ENCODE data around the gene POPDC3.
"Not testable (repeated sequence)": the region's sequence is repeated elsewhere in the genome, so short reads cannot be mapped to it uniquely, and the experiment has no call there.

Gene POPDC3

DNA sequence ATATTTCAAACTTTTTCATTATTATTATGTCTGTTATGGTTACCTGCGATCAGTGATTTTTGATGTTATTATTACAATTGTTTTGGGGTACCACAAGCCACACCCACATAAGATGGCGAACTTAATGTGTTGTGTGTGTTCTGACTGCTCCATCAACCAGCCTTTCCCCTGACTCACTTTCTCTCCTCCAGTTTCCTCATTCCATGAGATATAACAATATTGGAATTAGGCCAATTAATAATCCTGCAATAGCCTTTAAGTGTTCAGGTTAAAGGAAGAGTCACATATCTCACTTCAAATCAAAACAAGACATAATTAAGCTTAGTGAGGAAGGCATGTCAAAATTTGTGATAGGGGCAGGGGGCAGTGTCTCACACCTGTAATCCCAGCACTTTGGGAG, 16.3 kb upstream of the POPDC3 start:
- peak; percentile 62 for DNase-seq (ENCODE audit: low read depth)

- DNase-seq (ENCODE audit: low read depth): no peak
Measured at GRCh38 chr6:105194591-105194990, 14.8 kb upstream of the POPDC3 start.

- DNase-seq (ENCODE audit: low read depth): no peak
Measured at GRCh38 chr6:105194106-105194505, 14.3 kb upstream of the POPDC3 start.

- DNase-seq (ENCODE audit: low read depth): peak; percentile 23
Measured at GRCh38 chr6:105193647-105194046, 13.8 kb upstream of the POPDC3 start.

- peak; percentile 84 for DNase-seq (ENCODE audit: low read depth)
Measured at GRCh38 chr6:105192707-105193465, 13.1 kb upstream of the POPDC3 start.

DNA sequence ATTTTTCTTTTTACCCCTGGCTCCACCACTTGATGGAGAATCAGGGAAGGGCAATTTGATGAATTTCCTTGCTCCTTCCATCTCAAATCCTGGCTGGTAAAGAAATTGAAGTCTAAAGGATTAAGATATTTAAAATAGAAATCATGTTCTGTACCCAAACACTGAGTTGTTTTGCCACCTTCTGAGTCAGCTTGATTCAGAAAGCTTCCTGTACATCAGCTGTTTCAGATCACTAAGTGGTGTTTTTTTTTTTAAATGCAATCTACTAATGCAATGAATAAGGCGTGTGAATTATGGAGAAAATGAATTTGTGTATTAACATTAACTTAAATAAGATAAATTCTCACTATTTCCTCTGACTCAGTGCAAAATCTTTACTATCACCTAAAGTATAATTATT, 11.5 kb upstream of the POPDC3 start:
- peak; percentile 22 for DNase-seq (ENCODE audit: low read depth)

GRCh38 chr6:105189026-105189820, 9.4 kb upstream of the POPDC3 start:
- DNase-seq (ENCODE audit: low read depth): no peak

GRCh38 chr6:105188251-105188650, 8.4 kb upstream of the POPDC3 start:
- DNase-seq (ENCODE audit: low read depth): no peak

DNA sequence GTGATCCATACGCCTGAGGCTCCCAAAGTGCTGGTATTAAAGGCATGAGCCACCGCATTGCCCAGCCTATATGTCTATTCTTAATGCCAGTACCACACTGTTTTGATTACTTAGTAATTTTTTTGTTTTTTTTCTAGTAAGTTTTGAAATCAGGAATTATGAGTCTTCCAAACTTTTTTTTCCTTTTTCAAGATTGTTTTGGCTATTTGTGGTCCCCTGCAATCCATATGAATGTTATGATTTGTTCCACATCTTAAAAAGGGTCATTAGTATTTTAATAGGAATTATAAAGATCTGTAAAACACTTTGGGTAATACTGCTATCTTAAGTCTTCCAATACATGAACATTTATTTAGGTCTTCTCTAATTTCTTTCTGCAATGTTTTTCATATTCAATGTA, 6.8 kb upstream of the POPDC3 start:
- no peak for DNase-seq (ENCODE audit: low read depth)

GRCh38 chr6:105184921-105185320, 5.1 kb upstream of the POPDC3 start:
- DNase-seq (ENCODE audit: low read depth): peak; percentile 14

- DNase-seq (ENCODE audit: low read depth): no peak
Measured at GRCh38 chr6:105181981-105182515, 2.2 kb upstream of the POPDC3 start.

DNA sequence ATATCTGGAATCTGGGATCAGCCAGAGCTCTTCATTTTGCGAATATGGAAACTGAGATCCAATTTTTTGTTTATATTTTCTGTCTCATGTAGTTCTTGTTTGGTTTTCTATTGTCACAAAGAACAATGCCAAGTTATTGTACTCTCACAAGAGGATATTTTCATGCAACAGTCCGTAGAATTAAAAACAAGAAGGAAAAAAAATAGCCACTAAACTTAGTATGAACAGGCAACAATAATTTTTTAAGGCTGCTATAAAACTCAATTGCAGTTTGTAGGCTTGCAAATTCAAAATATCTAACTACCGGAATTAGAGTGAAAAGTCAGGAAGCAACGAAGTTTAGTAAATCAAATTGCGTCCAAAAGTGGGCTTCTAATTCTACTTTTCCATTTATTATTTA, 1.2 kb downstream of the POPDC3 start:
- DNase-seq (ENCODE audit: low read depth): no peak

- DNase-seq (ENCODE audit: low read depth): peak; percentile 96
Measured at GRCh38 chr6:105178110-105178509, 1.7 kb downstream of the POPDC3 start.

GRCh38 chr6:105177556-105177955, 2.3 kb downstream of the POPDC3 start:
- no peak for DNase-seq (ENCODE audit: low read depth)

- peak; percentile 94 for DNase-seq (ENCODE audit: low read depth)
Measured at GRCh38 chr6:105174512-105174911, 5.3 kb downstream of the POPDC3 start.

- not testable (repeated sequence) for DNase-seq (ENCODE audit: low read depth)
Measured at GRCh38 chr6:105172515-105172914, 7.3 kb downstream of the POPDC3 start.

- DNase-seq (ENCODE audit: low read depth): peak; percentile 78
Measured at GRCh38 chr6:105170059-105170458, 9.8 kb downstream of the POPDC3 start.

GRCh38 chr6:105167914-105168313, 11.9 kb downstream of the POPDC3 start:
- DNase-seq (ENCODE audit: low read depth): no peak

GRCh38 chr6:105164418-105164817, 15.4 kb downstream of the POPDC3 start:
- peak; percentile 82 for DNase-seq (ENCODE audit: low read depth)

DNA sequence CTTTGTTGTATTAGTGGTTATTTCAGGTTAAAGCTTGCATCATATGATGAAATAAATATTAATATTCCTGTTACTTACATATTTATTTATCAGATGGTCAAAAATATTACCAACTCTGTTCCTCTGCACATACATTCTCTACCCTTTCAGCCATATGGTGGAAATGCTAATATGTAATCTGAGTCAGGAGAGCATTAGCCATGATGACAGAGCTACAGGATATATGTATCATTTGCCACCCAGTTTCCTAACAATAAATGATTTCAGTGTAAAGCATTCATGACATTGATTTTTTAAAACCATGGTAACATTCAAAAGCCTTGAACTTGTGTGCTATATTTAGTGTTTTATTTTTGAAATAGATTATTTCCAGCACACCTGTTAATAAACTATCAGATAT, 16.6 kb downstream of the POPDC3 start:
- peak; percentile 59 for DNase-seq (ENCODE audit: low read depth)

- DNase-seq (ENCODE audit: low read depth): no peak
Measured at GRCh38 chr6:105162377-105162776, 17.4 kb downstream of the POPDC3 start.

DNA sequence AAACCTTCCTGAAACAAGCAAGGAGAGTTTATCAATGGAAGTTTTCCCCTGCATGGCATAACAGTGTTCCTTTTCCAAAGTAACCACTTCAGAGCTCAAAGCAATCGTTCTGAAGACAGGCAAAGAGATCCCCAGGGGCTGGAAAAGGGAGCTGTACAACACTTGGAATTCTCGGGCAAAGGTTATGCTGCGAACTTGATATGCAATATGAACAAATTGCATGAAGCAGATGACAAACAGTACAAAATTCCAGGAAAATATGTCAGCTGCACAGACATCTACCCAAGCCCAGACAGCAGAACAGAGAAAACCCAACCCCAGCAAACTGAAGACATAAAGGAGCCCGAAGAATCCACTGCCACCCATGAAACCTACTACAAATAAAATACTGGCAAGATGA, 18.4 kb downstream of the POPDC3 start:
- DNase-seq (ENCODE audit: low read depth): no peak

DNA sequence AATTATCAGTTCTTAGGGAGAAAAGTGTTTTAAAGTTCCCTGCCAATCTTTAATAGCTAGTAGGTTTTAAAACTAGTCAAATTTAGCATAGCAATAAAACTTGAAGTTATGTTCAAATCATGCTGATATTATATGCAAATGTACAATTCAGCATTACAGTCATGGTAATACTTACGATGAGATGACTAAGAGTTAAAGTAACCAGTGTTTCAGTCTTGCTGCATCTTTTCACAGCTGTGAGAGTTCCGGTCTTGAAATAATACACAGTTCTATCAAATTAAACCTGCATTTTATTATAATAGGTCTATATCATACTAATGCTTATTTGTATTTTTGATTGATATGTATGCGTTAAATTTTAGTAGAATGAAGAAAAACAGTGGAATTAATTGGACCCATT, 26.1 kb downstream of the POPDC3 start:
- DNase-seq (ENCODE audit: low read depth): peak; percentile 42

All from ELR (cell line).